ENCODE results near the gene TEX101.

DNA sequence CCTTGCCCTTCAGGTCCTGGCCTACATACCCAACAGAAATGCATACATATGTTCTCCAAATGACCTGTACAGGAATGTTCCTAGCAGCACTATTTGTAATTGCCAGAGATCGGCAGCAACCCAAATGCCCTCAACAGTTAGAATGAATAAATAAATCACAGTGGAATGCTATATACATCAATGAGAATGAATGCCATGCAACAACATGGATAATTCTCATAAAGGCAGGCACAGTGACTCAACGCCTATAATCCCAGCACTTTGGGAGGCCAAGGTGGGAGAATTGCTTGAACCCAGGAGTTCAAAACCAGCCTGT, 18.6 kb downstream of the TEX101 start:
- TF ChIP-seq EP300 (IDR thresholded peaks at IDR 0.05; ENCODE audit: low read depth) (no peak), POLR2AphosphoS5 (IDR thresholded peaks at IDR 0.05) (no peak), POLR2A (IDR thresholded peaks at IDR 0.05) (no peak)
- TF ChIP-seq, protein P1, sequence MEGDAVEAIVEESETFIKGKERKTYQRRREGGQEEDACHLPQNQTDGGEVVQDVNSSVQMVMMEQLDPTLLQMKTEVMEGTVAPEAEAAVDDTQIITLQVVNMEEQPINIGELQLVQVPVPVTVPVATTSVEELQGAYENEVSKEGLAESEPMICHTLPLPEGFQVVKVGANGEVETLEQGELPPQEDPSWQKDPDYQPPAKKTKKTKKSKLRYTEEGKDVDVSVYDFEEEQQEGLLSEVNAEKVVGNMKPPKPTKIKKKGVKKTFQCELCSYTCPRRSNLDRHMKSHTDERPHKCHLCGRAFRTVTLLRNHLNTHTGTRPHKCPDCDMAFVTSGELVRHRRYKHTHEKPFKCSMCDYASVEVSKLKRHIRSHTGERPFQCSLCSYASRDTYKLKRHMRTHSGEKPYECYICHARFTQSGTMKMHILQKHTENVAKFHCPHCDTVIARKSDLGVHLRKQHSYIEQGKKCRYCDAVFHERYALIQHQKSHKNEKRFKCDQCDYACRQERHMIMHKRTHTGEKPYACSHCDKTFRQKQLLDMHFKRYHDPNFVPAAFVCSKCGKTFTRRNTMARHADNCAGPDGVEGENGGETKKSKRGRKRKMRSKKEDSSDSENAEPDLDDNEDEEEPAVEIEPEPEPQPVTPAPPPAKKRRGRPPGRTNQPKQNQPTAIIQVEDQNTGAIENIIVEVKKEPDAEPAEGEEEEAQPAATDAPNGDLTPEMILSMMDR (IDR thresholded peaks at IDR 0.05) = no peak
